ENCODE data around the gene CST5. TPM values are rescaled to one million over a fixed set of nuclear protein-coding genes. Genes with fewer than 3 reads are reported as not detected.

CST5 gene
- polyA plus RNA-seq, 3 donors: not detected

DNA sequence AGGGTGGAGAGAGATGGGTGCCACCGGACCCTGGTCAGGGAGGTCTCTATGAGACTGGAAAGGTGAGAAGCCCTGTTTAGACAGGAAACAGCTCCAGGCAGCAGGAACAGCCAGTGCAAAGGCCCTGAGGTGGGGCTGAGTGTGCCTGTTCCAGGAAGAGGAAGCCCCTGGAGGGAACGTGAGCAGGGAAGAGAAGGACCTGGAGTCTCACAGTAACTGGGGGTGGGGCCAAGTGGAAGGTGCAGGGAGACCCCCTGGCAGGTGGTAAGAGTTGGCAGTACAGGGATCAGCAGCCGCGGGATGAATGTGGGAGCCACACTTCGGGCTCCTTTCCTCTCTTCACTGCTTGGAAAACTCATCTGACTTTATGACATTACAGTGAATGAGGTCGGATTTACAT, 43.8 kb upstream of the CST5 start:
- Histone ChIP-seq H4K20me1 (ENCODE audit: insufficient read depth, low read length) (no peaks in the 10 kb centered on the region), H3K4me1 (ENCODE audit: control insufficient read depth in 1 of 2, insufficient read depth in 2 of 2, low read length in 2 of 2) (no peaks in the 10 kb centered on the region), H2AFZ (ENCODE audit: insufficient read depth, low read depth, low read length, poor library complexity, severe bottlenecking) (no peak overlapping the region), H3K36me3 (replicated peaks in 1 of 2; ENCODE audit: control insufficient read depth in 1 of 2, insufficient read depth in 2 of 2, low read length in 2 of 2) (no peaks in the 10 kb centered on the region), H3K27me3 (ENCODE audit: control insufficient read depth in 2 of 2, insufficient read depth in 2 of 2, low read length in 2 of 2) (no peaks in the 10 kb centered on the region), H3K4me2 (replicated peaks; ENCODE audit: extremely low read depth, low read length, poor library complexity, severe bottlenecking) (no peak overlapping the region), H3K9me3 (replicated peaks in 1 of 2; ENCODE audit: control insufficient read depth in 1 of 2, insufficient read depth in 1 of 2, low read length in 2 of 2) (no peaks in the 10 kb centered on the region), H3K79me2 (ENCODE audit: insufficient read depth, low read length) (no peaks in the 10 kb centered on the region), H3K4me3 (replicated peaks in 1 of 3; ENCODE audit: low read depth in 2 of 3, low read length in 3 of 3) (no peak overlapping the region), H3K27ac (ENCODE audit: low read depth in 1 of 2, low read length in 2 of 2) (no peak overlapping the region), H3K9ac (ENCODE audit: insufficient read depth, low read length, poor library complexity, severe bottlenecking) (no peak overlapping the region)
- DNase-seq: no peak
- H3K4me1 Mint-ChIP-seq: no peaks in the 10 kb centered on the region
- intact Hi-C loops (cut with micrococcal nuclease): no loop called here
- H3K27me3 Mint-ChIP-seq (ENCODE audit: low read depth in 3 of 3): peaks cover 0 to 1% (median 0%) of the 10 kb centered on the region in 3 donors
- H3K36me3 Mint-ChIP-seq: no peaks in the 10 kb centered on the region
- WGBS (ENCODE audit: insufficient coverage): 70% methylated on average over 4 of the region's 6 CpGs
- H3K4me3 Mint-ChIP-seq: no peak overlapping the region
- H3K27ac Mint-ChIP-seq: no peak overlapping the region
- TF ChIP-seq CTCF (IDR thresholded peaks at IDR 0.05): no peak
- H3K9me3 Mint-ChIP-seq: no peaks in the 10 kb centered on the region

DNA sequence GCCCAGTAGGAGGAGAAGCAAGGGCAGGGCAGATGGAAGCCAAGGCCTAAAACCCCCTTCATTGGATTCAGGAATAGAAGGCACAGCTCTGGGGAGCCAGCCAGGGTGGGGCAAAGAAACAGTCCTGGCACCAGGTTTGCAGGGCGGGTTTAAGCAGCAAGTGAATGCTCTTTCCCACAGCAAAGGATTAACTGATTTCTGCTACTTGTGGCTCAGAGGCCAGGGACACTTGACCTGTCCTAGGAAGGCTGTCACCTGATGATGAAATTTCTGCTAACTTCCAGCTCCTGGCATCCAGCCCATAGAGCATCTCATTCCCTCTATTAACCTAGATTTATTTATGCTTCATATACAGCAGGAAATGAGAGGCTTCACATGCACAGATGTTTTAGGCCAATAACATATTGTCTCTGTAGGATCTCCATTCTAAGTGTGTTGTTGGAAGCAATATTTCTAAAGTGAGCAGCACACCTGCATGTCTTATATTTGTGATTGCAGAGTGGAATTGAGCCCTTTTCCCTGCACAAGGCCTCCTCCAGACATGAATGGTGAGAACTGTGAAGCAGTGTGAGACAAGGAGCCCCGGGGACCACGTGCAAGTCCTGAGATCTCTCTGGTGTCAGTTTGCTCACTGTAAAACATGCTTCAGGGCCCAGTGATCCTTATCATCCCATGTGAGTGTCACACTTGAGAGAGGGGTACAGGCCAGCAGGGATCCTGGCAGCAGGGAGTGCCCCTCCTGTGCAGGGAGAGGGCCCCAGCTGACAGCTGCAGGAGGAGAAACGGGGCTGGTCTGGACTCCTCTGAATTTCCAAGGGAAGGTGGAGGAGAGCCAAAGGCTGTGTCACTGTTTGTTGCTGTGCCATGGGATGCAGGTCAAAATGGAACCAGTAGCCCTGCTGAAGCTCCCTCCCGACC, 41.1 kb upstream of the CST5 start:
- H3K4me1 Mint-ChIP-seq: no peaks in the 10 kb centered on the region
- no peak for TF ChIP-seq CTCF (IDR thresholded peaks at IDR 0.05)
- 91% methylated on average over 3 of the region's 5 CpGs for WGBS (ENCODE audit: insufficient coverage)
- Histone ChIP-seq H3K4me1 (ENCODE audit: control insufficient read depth in 1 of 2, insufficient read depth in 2 of 2, low read length in 2 of 2) (no peaks in the 10 kb centered on the region), H3K4me3 (replicated peaks in 1 of 3; ENCODE audit: low read depth in 2 of 3, low read length in 3 of 3) (no peak overlapping the region), H3K27ac (ENCODE audit: low read depth in 1 of 2, low read length in 2 of 2) (no peak overlapping the region), H3K9me3 (replicated peaks in 1 of 2; ENCODE audit: control insufficient read depth in 1 of 2, insufficient read depth in 1 of 2, low read length in 2 of 2) (no peaks in the 10 kb centered on the region), H2AFZ (ENCODE audit: insufficient read depth, low read depth, low read length, poor library complexity, severe bottlenecking) (no peak overlapping the region), H3K27me3 (ENCODE audit: control insufficient read depth in 2 of 2, insufficient read depth in 2 of 2, low read length in 2 of 2) (no peaks in the 10 kb centered on the region), H3K36me3 (replicated peaks in 1 of 2; ENCODE audit: control insufficient read depth in 1 of 2, insufficient read depth in 2 of 2, low read length in 2 of 2) (no peaks in the 10 kb centered on the region), H3K9ac (ENCODE audit: insufficient read depth, low read length, poor library complexity, severe bottlenecking) (no peak overlapping the region), H3K79me2 (ENCODE audit: insufficient read depth, low read length) (no peaks in the 10 kb centered on the region), H3K4me2 (replicated peaks; ENCODE audit: extremely low read depth, low read length, poor library complexity, severe bottlenecking) (no peak overlapping the region), H4K20me1 (ENCODE audit: insufficient read depth, low read length) (no peaks in the 10 kb centered on the region)
- no peak for DNase-seq
- no peak overlapping the region for H3K27ac Mint-ChIP-seq
- H3K27me3 Mint-ChIP-seq (ENCODE audit: low read depth in 3 of 3): no peaks in the 10 kb centered on the region
- intact Hi-C loops (cut with micrococcal nuclease): no loop called here
- H3K4me3 Mint-ChIP-seq: no peak overlapping the region
- no peaks in the 10 kb centered on the region for H3K9me3 Mint-ChIP-seq
- no peaks in the 10 kb centered on the region for H3K36me3 Mint-ChIP-seq
